GM21786 (cell line): ENCODE data around the gene RUFY4.

Experiments
- ATAC-seq: cut with Tn5 transposase; IDR thresholded peaks from one replicate; pipeline ENCODE4 v1.9.1; 2021; ENCODE audit not compliant: unreplicated experiment

Gene RUFY4, protein sequence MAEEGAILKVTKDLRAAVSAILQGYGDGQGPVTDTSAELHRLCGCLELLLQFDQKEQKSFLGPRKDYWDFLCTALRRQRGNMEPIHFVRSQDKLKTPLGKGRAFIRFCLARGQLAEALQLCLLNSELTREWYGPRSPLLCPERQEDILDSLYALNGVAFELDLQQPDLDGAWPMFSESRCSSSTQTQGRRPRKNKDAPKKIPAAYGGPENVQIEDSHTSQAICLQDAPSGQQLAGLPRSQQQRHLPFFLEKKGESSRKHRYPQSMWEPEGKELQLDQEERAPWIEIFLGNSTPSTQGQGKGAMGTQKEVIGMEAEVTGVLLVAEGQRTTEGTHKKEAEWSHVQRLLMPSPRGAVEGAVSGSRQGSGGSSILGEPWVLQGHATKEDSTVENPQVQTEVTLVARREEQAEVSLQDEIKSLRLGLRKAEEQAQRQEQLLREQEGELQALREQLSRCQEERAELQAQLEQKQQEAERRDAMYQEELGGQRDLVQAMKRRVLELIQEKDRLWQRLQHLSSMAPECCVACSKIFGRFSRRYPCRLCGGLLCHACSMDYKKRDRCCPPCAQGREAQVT

DNA sequence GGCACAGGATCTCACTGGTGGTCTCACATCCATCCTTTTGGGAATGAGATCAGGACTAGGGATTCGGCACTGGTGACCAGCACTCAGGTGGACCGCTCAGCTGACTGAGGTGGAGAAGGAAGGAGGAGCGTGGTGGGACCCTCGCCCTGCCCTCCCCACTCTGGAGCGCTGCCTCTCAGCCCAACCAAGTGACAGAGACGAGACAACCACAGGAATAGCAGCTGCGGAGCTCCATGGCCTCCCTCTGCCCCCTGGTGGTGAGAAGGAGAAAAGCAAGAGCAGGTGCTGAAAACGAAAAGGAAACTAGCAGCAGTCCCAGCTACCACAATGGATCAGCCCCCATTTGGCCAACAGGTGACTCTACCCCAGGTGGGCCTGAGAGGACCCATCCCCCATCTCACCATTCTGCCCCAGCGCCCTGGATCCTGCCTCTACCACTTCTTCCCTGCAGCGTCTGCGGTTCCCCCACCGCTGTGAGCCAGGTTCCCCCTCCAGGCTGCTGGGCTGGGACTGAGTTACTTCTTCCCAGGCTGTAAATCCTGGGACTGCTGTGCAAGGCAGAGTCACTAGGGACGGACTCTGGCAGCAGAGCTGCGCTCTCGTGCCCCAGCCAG is at the start of gene RUFY4:
TSS of gene RUFY4 (plus strand) at position 533 of the 614 bp plus-strand sequence. CDS start 1,353 bp downstream, outside the sequence.
- peak; percentile 91 for ATAC-seq

DNA sequence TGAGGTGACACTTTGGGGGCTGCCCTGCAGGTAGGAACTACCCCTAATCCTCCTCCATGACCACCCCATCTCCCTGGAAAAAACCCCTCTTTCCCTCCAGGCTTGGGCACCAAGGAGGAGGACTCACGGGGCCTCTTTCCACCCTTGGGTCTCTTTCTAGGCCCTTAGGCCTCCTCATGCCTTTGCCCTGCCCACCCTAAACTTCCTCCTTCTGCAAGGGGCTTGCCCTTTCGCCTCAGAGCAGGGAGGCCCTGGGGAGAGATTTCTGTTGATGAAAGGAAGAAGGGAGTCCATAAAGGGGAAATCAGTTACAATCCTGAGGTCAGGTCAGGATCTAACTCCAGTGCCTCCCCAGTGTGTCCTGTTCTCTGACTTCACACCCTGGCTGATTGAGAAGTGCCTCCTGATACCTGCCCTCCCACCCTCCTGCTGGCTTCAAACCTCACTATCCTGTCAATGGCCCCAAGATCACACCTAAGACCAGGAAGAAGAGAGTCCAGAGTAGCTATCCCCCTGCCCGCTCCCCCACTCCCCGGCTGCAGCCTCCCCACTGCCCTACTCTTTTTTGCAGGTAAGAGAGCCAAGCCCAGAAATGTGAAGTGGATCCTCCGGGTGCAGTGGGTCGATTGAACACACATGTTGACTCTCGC is 49.5 kb upstream of the RUFY4 start:
- no peak for ATAC-seq

DNA sequence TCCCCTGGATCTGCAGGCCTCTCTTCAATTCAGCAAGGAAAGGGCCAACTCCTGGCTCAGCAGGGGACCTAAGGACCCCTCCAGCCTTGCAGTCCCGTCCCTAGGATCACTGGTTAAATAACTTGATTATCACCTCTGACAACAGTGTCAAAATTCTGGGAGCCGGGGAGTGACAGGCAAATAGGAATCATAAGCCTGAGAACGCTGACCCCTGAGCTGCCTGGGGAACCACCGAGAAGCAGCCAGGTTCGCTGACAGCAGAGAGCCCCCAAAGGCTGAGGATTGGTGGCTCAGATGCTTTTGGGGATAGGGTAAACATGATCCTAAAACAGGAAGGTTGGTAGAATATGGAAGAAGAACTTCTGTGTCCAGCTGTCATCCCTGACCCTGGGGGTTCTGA is 48.8 kb upstream of the RUFY4 start:
- ATAC-seq: no peak

DNA sequence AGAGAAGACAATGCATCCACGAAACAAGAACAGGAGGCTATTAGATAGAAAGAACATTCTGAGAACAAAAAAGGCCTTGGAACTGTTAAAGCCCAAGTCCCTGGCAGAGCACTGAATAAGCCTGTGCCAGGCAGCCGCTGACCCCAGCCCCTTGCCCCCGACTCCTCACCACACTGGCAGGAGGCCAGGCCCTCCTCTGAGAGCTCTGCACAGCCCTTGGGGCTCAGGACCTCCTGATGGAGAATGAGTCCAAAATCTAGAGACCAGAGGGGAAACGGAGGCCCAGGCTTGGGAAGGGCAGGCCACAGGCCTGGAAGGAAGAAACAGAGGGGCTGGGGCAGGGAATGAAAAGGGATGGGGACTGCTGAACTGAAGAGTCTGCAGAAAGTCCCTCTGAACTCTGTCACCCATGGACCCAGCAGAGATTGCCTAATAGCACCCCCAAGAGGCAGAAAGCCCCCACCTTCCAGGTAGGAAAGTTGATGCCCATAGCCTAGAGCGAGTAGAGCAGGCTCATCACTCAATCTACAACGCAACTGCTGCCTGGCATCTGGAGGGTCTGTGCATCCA is 48.0 kb upstream of the RUFY4 start:
- no peak for ATAC-seq

DNA sequence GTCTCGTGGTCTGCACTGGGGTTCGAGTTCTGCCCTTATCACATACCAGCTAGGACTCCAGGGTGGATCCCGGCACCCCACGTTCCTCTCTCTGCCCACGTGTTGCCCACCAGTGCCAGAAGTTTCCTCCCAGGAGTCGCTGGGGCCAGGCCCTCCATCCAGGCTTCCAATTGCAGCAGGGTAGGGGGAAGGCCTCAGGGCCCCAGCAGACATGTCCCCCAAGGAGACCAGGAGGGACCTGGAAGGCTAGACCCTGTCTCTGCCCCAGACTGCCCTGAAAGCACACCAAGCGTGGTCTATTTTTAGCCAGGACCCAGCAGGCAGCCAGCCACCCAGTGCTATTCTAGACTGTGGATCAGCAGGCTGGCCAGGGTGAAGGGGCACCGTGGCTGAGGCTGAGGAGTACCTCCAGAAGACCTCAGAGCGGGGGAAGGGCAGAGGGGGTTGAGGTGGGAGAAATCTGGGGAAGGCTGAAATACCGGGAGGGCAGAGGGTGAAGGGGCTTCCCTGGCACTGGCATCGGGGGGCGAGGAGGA is 47.4 kb upstream of the RUFY4 start:
- no peak for ATAC-seq

DNA sequence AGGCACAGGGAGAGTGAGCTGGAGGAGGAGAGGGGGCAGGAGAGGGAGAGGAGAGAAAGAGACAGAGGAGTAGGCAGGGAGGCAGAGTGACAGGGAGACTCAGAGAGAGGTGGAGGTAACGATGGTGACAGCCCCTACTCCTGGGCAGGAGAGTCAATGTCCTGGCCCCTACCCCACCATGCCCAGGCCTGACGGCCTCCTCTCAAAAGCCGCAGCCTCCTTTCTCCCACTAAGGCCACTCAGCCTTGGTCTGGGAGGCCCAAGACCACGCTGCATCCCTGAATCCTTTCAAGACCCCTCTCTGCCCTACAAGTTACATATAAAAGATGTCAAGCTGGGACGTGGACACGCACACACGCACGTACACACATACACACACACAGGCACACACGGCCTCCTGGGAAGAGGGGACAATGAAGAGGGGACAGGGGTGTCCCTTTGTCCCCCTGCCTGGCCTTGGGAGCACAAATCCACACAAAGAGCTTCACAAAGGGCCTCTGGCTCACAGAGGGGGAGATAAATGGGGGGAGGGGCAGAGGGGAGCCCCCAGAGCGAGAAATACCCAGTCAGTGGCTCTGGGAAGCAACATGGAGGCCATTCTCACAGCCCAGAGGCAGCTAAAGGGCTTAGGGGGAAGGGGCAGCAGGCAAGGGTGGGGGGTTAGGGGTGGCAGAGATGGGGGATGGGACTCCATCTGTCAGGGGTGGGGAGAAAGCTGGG is 46.8 kb upstream of the RUFY4 start:
- ATAC-seq: no peak

DNA sequence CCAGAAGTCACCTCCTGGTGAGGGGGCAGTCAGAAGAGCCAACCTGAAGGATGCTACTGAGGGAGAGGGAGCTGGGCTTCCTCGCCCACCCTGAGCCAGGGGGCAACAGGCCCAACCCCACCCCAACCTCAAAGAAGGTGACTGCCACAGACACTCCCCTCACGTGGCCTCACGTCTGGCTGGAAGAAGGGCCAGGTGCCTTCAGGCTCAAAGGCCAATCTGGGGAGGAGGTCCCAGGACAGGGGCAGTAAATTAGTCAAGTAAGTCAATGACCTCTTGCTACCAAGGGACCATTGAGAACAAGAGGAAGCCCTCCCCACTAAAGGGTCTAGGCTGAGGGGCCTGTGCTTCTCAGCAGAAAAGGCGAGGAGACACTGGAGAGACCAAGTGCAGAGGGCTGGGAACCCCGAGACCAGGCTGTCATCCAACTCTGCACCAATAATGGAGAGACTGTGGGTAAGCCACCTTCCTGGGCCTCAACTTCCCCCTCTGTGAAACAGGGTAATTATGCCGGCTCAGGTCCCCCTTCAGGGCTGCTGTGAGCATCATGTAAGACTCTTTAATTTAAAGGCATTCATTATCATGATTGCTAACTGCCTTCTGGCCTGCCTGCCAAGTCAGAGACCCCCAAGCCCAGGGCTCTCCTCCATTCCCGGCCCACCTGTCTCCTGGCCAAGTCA is 46.1 kb upstream of the RUFY4 start:
- no peak for ATAC-seq

DNA sequence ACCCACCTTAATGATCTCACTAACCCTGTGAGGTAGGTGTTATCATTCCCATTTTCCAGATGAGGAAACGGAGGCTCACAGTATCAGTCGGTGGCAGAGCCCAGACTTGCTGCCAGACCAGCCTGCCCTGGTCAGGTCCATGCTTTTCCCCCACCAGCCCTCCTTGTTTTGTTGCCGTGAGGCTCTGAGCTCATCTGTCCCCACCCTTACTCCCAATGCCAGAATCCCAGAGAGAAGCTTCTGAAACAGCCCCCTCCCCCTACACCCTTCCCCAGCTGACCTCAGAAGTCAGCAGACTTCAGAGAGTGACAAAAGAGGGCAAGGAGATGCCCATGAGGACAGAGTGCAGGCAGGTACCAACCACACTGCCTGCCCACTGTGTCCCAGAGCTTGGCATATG is 45.4 kb upstream of the RUFY4 start:
- no peak for ATAC-seq

DNA sequence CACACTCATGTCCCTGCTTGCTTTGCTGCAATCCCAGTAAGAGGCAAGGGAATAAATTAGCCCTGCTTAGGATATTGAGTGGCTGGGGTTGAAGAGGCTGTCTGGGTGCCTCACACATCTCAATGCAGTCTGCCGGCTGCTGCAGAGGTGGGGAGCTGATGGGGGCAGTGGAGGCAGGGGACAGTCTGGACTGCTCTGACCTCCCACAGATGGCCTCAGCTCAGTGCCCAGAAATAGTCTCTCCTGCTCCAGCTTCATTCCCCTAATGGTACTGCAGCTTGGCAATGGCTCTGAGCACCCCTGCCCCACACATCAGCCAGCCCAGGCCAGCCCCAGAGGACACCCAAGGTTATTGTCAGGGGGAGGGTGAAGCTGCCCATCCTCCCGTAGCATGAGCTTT is 44.7 kb upstream of the RUFY4 start:
- ATAC-seq: no peak

DNA sequence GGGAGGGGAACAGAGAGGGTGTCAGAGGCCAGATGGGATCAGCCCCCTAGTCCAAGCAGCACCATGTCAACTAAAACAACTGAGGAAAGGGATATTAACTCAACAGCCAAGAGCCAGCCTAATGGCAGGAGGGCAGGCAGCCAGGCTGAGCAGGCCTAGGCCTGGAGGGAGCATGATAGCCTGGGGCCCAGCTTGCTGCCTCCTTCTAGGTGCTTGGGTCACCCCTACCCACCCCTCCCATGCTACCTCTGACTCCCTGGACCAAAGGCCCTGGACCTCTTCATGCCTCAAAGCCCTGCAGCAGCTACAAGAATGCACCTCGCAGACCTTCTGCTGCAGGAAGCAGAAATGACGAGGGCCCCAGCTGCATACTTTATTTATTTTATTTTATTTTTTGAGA is 44.2 kb upstream of the RUFY4 start:
- ATAC-seq: no peak

DNA sequence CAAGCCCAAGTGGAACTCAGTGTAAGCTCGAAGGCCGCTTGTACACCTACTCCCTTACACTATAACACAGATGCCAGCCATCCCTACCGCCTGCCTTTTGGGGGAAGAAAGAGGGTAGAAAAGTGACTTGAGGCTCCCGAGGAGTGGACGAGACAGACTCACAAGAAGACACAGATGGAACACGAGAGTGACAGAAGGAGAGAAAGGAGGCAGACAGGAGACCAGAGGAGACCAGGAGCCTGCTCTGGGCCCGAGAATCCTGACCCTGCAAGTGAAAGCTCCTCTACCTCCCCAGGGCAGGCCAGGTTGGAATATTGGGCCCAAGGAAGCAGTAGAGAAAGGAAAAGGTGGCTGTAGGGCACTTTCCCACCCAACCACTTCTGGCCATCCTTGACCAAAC is 42.8 kb upstream of the RUFY4 start:
- ATAC-seq: no peak

DNA sequence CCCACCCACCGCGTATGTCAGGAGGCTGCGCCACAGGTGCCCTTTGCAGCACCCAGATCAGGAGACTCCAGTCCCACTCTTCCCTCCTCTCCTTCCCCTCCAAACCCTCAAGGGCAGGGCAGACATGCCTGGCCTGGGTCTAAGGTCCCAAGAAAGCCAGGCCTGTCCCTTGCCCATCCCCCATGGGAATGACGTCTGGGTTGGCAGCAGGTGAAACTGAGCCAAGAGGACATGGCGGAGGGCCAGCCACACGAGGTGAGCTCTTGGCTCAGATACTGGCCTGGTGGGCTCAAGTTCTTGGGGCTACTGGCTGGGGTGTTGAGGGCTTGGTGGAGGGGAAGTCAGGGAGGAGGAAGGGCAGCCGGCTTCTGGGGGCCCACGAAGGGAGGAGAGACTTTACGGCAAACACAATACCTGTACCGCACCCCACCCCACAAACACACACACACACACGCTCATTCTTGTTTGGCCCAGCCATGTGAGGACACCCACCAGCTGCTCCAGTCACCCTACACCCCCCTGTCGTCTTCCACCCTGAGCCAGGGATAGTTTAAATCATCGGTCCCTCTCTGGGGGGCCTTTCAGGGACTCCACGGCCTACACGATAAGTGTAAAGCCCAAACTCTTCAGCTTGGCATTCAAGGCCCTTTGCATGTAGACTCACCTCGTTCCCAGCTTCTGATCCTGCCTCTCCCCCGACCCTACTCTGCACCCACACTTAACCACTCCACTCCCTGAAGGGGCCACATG is 42.2 kb upstream of the RUFY4 start:
- no peak for ATAC-seq

DNA sequence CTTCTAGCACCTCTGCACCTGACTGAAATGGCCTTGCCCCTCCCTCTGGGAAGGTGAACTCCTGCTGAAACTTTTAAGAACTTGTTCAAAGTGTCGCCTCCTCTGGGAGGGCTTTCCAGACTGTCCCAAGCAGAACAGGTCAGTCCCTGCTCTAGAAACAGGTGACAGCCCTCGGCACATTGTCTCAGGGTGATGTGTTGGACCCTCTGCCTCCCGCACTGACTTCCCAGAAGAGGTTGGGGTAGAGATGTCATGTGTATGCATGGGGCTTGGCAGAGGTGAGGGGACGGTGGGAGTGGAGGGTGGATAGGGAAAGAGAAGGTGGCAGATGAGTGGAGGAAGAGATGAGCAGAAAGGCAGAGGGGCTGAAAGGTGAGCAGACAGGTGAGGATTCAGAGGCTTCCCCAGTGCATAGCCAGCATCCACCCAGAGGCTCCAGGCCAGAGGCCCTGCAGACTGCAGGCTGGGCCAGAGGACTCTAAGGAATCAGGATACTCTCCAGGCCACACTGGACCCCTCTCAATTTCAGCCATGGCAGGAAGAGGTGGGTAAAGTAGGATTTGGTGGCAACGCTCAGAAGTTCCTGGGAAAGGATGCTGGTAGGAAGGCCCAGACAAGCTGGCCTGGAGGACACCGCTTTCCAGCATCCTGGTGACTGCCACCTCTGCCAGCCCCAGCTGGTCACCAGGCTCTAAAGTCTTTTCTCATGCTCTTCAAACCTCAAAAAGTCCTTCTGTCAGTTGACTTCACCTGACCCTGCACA is 41.4 kb upstream of the RUFY4 start:
- ATAC-seq: no peak

DNA sequence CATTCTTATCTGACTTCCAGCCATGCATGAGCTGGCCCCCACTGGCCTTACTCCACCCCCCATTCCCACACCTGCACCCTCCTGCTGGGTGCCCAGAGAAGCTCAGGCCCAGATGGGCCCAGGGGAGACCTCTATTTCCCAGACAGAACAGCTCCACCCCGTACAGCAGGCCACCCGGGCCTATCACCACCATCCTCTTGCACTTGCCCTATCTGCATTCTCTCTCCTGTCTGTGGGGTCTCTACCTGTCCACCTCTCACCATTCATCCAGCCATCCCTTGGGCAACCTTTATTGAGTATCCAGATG is 40.9 kb upstream of the RUFY4 start:
- ATAC-seq: no peak

DNA sequence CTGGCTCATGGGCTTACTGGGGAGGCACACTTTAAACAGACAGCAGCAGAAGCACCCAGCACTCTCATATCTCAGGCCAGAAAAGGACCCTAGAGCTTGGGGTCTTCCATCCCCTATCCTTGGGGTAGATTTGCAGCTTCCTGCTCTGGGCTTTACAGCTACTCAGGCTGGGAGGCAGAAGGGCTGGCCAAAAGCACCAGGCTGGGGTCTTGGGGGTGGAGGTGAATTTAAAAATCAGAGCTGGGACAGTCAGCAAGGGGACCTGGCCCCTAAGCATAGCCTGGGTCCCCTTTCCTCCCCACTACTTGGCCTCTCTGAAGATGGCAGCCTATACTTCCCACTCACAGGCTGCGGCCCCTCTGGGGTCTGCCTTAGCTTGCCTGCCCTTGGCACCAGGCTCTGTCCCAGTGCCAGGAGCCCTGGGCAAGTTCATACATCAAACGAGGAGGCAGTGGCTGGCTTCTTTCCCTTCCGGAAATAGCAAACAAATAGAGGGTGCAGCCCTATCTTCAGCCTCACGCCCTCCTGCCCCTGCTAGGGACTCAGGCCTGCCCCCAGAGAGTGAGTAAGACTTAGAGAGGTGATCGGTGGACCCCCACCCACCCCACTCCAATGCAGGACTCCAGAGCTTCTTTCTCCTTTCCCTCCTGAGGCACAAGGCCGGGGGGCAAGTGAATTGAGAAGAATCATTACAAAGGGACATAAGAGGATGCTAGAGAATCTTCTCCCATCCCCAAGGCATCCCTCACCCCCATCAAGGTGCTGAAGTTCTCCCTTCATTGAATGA is 40.3 kb upstream of the RUFY4 start:
- ATAC-seq: no peak

DNA sequence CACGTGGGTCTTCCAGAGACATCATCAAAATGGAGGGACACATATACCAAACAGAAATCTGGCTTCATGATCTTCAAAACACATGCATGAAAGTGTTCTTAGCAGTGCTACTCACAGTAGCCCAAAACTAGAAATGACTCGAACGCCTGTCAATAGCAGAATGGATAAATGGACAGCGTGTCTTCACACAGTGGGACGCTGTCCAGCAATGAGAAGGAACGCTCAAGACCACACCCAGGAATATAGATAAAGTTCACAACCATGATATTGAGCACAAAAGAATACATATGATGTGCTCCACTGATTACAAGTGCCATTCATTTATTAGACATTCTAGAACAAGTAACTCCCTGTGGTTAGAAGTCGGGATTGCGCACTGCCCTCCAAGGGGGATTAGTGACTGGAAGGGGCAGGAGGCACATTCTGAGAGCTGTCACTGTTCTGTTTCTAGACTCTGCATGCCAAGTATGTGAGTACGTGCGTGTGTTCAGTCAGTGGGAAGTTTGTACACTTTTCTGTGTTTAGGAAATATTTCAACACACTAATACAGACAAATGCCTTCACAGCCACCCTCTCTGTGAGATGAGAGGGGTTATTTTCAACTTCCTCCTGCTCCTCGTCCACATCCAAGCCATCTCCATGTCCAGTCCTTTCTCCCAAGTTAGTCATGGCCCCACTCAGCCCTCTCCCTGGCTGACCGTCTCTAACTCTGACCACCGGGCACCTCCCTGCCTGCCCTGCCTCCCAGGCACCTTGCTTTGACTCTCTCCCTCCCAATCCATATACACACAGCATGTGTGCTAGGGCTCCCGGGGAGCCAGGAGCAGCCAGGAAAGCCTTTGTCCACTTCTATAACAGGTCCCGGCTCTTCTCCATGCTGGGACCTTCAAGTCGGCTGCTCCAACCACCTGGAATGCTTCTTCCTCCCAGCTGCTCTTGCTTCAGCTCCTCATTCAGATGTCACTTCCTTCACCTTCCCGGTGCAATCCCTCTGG is 39.4 kb upstream of the RUFY4 start:
- ATAC-seq: no peak
